GM10847 (cell line): Measurements from ENCODE around the gene PDCD1LG2.

Experiments used
- POLR2A ChIP-seq: IDR thresholded peaks from 2 replicates; pipeline ENCODE4 v1.6.1; 2011; ENCODE audit not compliant: insufficient read length; ENCODE audit errors: extremely low read depth

The PDCD1LG2 gene

DNA sequence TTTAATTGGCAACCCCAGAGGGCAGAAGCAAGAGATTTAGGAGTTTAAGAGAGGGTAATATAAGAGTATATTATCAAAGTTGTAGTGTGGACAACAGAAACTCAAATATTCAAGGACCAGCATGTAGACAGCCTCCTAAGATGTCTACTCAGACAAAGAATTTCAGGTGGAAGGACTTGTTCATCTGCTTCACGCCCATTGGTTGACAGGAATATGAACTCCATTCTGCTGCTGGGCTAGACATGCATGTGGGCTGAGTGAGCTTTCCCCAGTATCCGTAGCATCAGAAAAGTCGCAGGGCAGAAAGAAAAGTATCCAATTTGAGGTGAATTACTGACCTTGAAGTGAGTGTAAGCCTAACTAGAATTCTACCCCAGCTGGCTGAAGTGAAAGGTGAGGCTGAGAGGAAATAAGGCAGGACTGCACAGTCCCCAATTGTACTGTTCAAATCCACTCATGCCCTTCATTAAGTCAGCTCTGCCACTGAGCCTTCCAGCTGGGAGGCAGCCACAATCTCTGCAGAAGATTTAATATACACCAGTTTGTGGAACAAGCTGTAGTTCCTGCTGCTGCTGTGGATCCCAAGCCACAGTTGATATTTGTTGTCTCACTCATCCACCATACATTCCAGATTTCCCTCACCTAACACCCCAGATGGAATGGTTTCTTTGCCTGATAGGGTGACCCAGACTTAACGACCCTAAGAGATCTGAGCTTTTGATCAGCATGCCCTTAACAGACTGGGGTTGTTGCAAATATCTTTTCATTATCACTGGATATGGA is 41.2 kb downstream of the PDCD1LG2 start:
- TF ChIP-seq POLR2A: no peak

DNA sequence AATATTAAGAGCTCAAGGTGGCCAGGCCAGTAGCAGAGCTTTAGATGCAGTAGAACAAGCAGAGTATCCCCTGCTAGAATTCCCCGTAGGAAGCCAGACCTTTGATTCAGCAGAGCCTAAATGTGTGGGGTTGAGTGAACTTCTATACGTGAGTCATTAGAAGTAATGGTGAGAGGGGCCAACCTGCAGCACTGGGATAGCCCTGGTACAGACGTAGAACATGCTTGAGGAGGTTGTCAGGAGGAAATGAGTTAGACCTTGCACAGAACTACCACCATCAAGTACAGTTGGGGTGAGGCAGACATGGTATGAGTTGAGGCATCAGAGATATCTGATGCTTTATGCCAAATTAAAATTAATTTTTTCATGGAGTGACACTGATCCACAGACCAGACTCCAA is 42.0 kb downstream of the PDCD1LG2 start:
- TF ChIP-seq POLR2A: no peak

DNA sequence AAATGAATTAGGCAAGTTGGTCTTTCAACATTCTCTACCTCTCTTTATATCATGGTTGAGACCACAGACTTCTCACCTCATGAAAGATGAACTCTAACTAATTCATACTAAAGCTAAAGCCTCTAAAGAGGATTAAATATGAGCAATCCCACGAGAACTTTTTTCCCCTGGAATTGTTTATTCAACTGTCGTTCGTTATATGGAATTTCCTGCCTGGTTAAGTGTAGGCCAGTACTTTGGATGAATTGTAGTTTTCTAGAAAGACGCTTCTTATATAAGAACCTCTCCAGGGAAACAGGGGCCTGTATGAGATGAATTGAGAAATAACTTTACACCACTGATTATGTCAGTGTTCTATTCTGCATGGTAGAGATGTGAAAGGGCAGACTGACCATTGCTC is 42.9 kb downstream of the PDCD1LG2 start:
- no peak for TF ChIP-seq POLR2A

DNA sequence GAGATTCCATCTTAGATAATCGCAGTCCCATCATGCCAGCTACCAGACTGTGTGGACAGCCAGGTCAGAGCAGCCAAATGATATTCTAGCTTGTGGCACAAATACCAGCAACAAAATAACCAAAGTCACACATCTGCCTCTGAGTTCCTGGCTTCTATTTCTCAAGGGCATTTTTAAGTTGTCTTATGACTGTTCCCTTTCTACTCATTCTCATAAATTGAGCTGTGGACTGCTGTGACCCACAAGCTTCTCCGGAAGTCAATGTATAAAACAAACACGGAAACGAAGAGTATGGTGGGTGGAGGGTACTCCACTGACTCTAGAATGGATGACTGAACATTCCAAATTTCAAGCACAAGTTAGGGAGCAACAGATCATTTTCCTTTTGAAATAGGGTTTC is 43.9 kb downstream of the PDCD1LG2 start:
- no peak for TF ChIP-seq POLR2A

DNA sequence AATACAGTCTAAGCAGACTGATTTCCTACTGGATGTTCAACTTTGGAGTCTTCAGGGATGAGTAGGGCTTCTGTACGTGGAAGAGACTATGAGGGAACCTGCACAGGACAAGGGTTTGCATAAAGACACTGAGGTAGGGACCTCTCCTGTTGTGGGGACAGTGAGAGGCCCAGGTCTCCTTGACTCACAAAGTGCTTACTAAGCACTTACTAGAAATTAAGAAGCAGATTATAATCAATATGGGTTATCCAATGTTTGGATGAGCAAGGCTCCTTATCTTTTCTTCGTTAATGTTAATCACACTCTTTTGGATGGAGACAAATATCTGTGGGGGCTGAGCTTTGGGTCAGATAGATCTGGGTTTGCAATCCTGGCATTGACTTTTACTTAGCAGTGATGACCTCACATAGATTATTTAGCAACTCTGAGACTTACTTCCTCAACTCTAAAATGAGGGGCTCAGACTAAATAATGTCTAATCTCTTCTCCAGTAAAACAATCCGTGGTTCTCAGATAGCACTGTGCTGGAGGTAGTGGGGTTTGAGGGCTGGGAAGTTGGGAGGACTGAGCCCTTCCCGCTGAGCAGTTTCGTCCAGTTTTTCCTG is 45.9 kb downstream of the PDCD1LG2 start:
- no peak for TF ChIP-seq POLR2A

DNA sequence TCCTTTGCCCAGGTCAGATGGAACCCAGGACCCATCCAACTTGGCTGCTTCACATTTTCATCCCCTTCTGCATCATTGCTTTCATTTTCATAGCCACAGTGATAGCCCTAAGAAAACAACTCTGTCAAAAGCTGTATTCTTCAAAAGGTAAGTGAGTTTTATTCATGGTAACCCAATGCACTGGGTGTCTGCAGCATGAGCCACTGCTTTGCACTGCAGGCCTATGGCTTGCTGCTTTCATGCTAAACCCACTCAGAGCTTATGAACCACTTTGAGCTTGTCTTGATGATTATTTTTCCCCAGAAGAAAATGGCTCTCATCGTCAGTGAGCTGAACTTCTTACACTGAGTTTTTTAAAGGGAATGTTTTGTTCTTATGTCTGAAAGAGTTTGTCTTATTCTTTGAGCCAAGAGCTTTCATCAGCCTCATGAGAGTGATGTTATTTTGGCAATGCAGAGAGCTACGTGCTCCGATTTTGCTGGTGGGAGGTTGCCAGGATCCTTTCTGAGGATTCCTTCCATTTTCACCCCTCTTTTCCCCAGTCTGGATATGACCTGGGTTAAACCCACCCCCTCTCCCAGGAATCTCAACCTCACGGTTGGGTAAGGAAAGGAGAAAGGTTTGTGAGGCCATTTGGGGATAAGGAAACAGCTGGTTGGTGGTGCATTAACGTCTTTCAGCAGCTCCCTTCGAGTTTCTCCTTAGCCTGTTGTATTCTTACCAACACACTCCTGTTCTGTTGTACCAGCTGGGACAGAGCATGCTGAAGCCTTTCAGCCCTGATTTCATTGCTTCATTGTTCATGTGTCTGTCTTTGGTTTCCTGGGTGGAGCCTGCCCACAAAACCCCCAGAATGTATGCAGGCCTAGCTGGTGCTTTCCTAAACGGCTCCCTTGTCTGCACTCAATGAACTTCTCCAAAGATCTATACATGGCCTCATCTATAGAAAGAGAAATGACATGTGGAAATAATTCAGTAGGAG is 47.6 kb downstream of the PDCD1LG2 start:
- TF ChIP-seq POLR2A: no peak

DNA sequence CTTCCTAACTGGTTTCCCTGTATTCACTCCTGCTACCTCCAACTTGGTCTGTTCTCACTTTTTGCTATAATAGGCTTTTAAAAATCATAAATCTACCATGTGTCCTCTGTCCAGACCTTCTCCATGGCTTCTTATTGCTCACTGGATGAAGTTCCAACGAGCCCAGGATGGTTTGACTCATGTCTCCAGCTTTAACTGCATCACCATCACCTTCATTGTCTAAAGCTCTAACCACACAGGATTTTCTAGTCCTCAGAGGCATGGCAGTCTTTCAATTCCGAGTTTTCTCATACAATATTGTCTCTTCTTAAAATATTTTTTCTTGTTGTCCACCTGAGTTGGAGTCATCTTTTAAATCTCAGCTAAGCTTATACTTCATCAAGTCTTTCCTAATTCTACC is 49.3 kb downstream of the PDCD1LG2 start:
- no peak for TF ChIP-seq POLR2A

DNA sequence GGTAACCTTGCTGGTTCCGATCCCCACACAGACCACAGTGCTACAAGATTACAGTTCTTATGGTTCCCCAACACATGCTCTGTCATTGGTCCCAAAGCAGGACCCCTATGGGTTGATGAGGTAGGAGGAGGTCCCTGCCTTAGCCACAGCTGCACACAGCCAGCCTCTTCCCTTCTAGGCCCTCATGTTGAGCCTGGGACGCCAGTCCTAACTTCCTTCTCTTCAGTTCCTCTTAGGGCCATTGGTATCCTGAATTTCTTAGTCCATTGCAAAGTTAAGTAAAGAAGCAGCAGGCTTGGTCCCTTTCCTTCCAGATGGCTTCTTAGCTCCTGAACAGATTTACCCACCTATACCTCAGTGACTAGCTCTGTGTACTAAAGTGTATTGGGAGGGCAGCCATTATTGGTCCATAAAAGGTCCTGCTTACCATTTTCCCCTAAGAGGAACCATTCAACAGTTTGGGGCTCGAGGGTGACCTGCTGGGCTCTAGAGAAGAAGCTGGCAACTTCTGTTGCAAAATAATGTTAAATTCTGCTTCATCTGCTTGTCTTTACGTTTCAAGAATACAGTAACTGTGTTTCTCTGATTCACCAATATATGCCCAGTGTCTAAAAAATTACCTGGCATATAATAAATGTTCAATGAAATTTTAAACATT is 50.2 kb downstream of the PDCD1LG2 start:
- TF ChIP-seq POLR2A: no peak

DNA sequence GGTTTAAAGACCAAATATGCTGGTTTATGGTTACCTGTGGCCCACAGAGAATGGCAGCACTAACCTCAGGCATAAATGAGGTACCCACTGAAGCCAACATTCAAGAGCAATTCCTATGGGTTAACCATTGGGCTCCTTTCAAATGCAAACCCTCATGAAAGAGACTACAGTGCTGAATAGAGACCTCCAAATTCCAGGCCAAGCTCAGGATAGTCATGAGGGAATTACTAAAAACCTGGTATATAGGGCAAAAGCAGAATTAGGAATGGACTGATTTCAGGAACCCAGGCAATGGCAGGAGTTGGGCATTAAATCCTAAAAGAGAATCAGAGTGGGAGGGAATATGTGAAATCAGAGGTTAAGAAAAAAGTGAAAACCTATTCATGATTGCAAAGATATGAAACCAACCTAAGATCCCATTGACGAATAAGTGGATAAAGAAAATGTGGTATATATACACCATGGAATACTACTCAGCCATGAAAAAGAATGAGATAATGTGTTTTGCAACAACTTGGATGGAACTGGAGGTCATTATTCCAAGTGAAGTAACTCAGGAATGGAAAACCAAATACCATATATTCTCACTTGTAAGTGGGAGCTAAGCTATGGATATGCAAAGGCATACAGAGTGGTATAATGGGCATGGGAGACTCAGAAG is 51.6 kb downstream of the PDCD1LG2 start:
- TF ChIP-seq POLR2A: no peak

DNA sequence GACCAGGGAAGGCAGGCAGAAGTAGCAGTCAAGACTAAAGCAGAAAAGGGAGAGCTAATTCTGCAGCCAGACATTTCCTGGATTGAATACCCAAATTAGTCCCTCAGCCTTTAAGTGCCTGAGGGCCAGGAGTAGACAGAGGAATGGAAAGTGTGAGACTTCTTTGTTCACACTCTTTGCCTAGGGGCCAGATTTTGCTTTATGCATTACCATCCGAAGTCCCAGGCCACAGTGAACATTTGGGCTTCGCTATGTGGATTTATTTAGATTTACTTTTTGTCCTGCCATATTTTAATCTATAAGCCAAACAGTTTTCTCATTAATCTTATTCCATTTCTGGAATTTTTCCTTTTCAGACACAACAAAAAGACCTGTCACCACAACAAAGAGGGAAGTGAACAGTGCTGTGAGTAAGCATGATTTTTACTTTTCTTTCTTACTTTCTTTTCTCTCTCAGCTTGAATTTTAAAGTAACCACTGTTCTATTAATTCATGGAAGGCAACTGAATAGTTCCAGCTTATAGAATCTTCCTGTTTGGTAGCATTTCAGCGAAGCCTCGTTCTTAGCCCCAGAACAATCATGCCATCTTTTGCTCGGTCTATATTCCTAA is 52.6 kb downstream of the PDCD1LG2 start:
- no peak for TF ChIP-seq POLR2A

DNA sequence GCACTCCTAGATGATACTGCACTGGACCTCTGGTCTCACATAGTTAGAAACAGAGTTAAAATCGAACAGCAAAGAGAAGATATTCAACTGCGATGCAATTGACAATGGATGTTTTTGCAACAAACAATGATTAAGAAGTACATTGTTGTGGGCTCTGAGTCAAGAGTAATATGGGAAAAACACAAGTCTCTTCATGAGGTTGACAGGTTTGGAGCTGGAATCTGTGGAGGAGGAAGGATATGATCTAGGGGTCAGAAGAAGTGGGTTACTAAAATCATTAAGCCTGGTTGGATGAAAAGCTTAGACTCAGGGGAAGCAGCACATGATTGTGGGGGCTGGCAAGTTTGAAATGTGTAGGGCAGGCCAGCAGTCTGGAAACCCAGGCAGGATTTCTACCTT is 53.1 kb downstream of the PDCD1LG2 start:
- TF ChIP-seq POLR2A: no peak

DNA sequence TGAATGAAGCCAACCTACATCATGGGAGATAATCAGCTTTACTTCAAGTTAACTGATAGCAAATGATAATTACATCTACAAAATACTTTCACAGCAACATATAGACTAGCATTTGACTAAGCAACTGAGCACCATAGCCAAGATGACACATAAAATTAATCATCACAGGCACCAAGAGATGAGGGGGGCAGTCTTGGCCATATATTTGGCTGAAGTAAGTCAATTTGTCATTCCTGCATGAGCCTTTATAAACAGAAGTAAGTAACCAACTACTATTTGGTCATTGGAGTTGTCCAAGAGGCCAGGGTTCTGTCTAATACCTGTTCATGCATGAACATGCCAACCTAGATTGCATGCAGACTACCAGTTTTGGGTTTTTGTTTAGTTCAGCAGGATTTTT is 53.6 kb downstream of the PDCD1LG2 start:
- no peak for TF ChIP-seq POLR2A

DNA sequence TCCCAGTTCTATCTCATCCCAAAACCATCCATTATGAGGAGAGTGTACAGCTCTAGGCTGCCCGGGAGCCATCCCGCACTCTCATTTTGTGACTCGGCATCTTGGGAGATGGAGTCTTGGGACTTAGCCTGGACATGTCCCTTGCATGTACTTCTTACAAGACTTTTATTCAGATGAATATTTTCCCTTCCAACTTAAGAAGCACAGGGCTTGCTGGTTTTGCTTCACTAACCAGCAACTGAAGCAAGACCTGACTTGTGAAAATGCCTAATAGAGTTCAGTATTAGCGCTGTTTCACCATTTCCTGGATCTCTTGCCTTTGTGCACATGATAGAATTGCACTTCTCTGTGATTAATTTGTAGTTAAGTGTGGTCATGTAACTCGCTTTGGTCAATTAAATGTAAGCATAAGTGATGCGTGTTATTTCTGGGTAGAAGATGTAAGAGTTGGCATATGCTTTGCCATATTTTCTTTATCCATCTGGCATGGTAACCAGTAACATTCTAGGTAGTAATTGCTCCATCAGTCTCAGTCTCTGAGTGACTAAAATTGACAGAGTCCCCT is 55.8 kb downstream of the PDCD1LG2 start:
- TF ChIP-seq POLR2A: no peak

DNA sequence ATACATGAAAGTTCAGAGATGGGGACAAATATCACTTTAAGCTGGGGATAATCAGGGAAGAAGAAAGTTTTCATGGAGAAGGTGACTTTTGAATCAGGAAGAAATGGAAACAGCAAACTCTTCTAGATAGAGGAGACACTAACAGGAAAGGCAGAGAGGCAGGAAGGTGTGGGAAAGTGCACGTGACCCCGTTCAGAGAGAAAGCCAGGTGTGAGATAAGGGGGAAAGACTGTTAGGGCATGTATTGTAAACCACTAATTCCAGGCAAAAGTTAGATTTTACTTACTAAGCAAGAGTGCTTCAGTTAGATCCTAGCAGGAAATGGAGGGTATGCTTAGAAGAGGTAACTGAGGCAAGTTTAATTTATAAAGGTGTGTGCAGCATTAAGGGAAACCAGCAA is 58.5 kb downstream of the PDCD1LG2 start:
- no peak for TF ChIP-seq POLR2A

DNA sequence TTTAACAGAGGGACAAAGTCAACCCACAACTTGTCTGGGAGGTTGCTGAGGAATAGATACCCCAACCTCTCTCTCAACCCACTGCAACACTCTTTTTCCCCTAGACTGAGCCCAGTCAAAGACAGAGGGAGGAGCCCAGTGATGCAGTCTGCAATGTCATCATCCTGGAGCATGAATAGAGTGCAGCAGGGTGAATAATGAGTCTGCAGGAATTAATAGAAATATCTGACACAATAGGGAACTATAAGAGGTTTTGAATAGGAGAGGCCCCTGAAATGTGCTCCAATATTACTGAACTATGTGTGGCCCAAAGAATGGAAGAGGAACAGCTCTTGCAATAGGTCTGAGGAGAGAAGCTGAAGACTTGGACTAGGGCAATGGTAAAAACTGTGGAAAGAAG is 59.1 kb downstream of the PDCD1LG2 start:
- no peak for TF ChIP-seq POLR2A

DNA sequence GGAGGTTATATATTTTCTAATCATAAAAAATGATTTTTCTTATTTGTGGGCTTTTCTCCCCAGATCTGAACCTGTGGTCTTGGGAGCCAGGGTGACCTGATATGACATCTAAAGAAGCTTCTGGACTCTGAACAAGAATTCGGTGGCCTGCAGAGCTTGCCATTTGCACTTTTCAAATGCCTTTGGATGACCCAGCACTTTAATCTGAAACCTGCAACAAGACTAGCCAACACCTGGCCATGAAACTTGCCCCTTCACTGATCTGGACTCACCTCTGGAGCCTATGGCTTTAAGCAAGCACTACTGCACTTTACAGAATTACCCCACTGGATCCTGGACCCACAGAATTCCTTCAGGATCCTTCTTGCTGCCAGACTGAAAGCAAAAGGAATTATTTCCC is 59.6 kb downstream of the PDCD1LG2 start:
- TF ChIP-seq POLR2A: no peak
